Endothelial cell of umbilical vein (primary cell): ENCODE data around the gene PPP1R10. TPM values are rescaled to one million over a fixed set of nuclear protein-coding genes. Genes with fewer than 3 reads are reported as not detected.

Source experiments
- BruUV-seq: library from RNA; stranded (reverse); fragments of 400-500 nt; replicated peaks from 2 replicates; lab custom pipeline; 2021; lab: Mats Ljungman, UMichigan
- CTCF ChIA-PET: fragments of 300-600, 350-600 bp; sonication (Branson Sonifier 250); formaldehyde crosslinking; loops from one replicate; lab custom pipeline; 2021; ENCODE audit warnings: antibody characterized with exemption, inconsistent platforms; lab: Charles Lee
- POLR2A ChIA-PET: fragments of 300-600, 350-600 bp; sonication (Branson Sonifier 250); formaldehyde crosslinking; loops from one replicate; lab custom pipeline; 2021; ENCODE audit warnings: antibody characterized with exemption, inconsistent platforms; lab: Charles Lee
- DNase-seq: peaks from one replicate; pipeline ENCODE4 v3.0.0-alpha.2; 2011; ENCODE audit warnings: low read depth, low spot score
- FAIRE-seq: peaks from 2 replicates; lab custom pipeline; 2011; peaks lifted over from hg19 to GRCh38; lab: Jason Lieb, UNC
- H2AFZ ChIP-seq: 2 replicates; pipeline ENCODE4 v1.6.0; 2012; ENCODE audit warnings: low read depth, low read length, control low read depth, inconsistent platforms
- H3K27ac ChIP-seq: 2 replicates; pipeline ENCODE4 v1.5.1; 2011; ENCODE audit warnings: low read depth, mild to moderate bottlenecking, control low read depth, low read length, moderate library complexity; ENCODE audit not compliant: insufficient read depth
- H3K27me3 ChIP-seq, 2 experiments: 2 replicates each; pipeline versions ENCODE4 v1.6.0 to v1.6.1; 2011; ENCODE audit warnings: low read length in 2 of 2, mixed read lengths in 1 of 2; ENCODE audit not compliant: control insufficient read depth in 2 of 2, insufficient read depth in 2 of 2
- H3K36me3 ChIP-seq, 2 experiments: 2 replicates in 1 of 2; 3 replicates in 1 of 2; pipeline ENCODE4 v1.5.1; 2011; ENCODE audit warnings: low read length in 2 of 2, mild to moderate bottlenecking in 1 of 2, moderate library complexity in 1 of 2; ENCODE audit not compliant: control insufficient read depth in 2 of 2, insufficient read depth in 2 of 2; ENCODE audit errors: extremely low read depth in 1 of 2
- H3K4me1 ChIP-seq: 3 replicates; pipeline ENCODE4 v1.5.1; 2011; ENCODE audit warnings: mild to moderate bottlenecking, low read length; ENCODE audit not compliant: control insufficient read depth, insufficient read depth; ENCODE audit errors: extremely low read depth
- H3K4me2 ChIP-seq: 2 replicates; pipeline ENCODE4 v1.6.1; 2011; ENCODE audit warnings: low read length, control low read depth, mixed read lengths; ENCODE audit not compliant: insufficient read depth
- H3K4me3 ChIP-seq, 3 experiments: fragments of 200-600 bp in 1 of 3; sonication (generic), shearing (Covaris generic) in 1 of 3; replicated peaks in 1 of 3; 2 replicates each; pipeline ENCODE4 v1.5.1; 2011 to 2016; ENCODE audit warnings: control low read depth in 3 of 3, low read length in 3 of 3, mild to moderate bottlenecking in 2 of 3, inconsistent platforms in 1 of 3, low read depth in 1 of 3, moderate library complexity in 1 of 3; ENCODE audit not compliant: insufficient read depth in 1 of 3
- H3K79me2 ChIP-seq: 2 replicates; pipeline ENCODE4 v1.6.0; 2012; ENCODE audit warnings: low read length, inconsistent platforms; ENCODE audit not compliant: control insufficient read depth, insufficient read depth
- H3K9ac ChIP-seq: replicated peaks from 2 replicates; pipeline ENCODE3; 2011; ENCODE audit warnings: low read length, control low read depth; ENCODE audit not compliant: insufficient read depth; ENCODE audit errors: extremely low read depth
- H3K9me1 ChIP-seq: replicated peaks from 3 replicates; pipeline ENCODE4 v1.6.0; 2011; ENCODE audit warnings: mild to moderate bottlenecking, low read length; ENCODE audit not compliant: control insufficient read depth, insufficient read depth; ENCODE audit errors: extremely low read depth
- H3K9me3 ChIP-seq: replicated peaks from 2 replicates; pipeline ENCODE4 v1.5.1; 2012; ENCODE audit warnings: low read length, inconsistent platforms; ENCODE audit not compliant: control insufficient read depth, insufficient read depth
- H4K20me1 ChIP-seq: replicated peaks from 2 replicates; pipeline ENCODE3; 2011; ENCODE audit warnings: mild to moderate bottlenecking, low read length; ENCODE audit not compliant: control insufficient read depth, insufficient read depth; ENCODE audit errors: extremely low read depth
- CTCF ChIP-seq, 2 donors: IDR thresholded peaks; 1 replicate in 1 of 2; 2 replicates in 1 of 2; pipeline ENCODE4 v1.5.1; 2011; ENCODE audit warnings: low read length in 2 of 2, mild to moderate bottlenecking in 2 of 2, moderate library complexity in 2 of 2, control low read depth in 1 of 2, inconsistent platforms in 1 of 2, low read depth in 1 of 2; ENCODE audit not compliant: insufficient read depth in 1 of 2; ENCODE audit errors: extremely low read depth in 1 of 2
- POLR2A ChIP-seq: IDR thresholded peaks from 2 replicates; pipeline ENCODE4 v1.6.1; 2012; ENCODE audit warnings: low read depth, mild to moderate bottlenecking, control low read depth, low read length
- POLR2AphosphoS5 ChIP-seq: IDR thresholded peaks from 2 replicates; pipeline ENCODE4 v1.6.1; 2012; ENCODE audit warnings: low read depth, mild to moderate bottlenecking, control low read depth, low read length, moderate library complexity; ENCODE audit not compliant: insufficient read depth
- dilution Hi-C: fragments of 300-500 bp; cut with MboI; formaldehyde crosslinking; loops from one replicate; pipeline ENCODE4 v1.15.0; 2019; ENCODE audit warnings: low sequenced_read_pairs; ENCODE audit not compliant: extremely low pct_ligation_motif_present
- intact Hi-C: fragments of 100-400 bp; cut with micrococcal nuclease; formaldehyde crosslinking; loops from one replicate; pipeline ENCODE4 v1.10.0; 2022
- polyA plus RNA-seq, 4 experiments: library from polyadenylated mRNA; depleted of rRNA in 3 of 4; stranded (reverse) in 3 of 4; unstranded in 1 of 4; fragments of >200 nt; gene quantifications; 2 replicates each; pipeline versions ENCODE4 v1.2.1 to v1.2.3, GENCODE V29; 2011 to 2012; ENCODE audit warnings: missing spikeins in 1 of 4
- total RNA-seq: library from RNA; stranded (reverse); gene quantifications from 2 replicates; pipeline ENCODE4 v1.2.3, GENCODE V29; 2021

The PPP1R10 gene
- total and polyA plus RNA-seq, 2 donors (not counting 3 experiments of a cell fraction or from before 2014, with no cell fraction given): 19.2 to 88.3 TPM

DNA sequence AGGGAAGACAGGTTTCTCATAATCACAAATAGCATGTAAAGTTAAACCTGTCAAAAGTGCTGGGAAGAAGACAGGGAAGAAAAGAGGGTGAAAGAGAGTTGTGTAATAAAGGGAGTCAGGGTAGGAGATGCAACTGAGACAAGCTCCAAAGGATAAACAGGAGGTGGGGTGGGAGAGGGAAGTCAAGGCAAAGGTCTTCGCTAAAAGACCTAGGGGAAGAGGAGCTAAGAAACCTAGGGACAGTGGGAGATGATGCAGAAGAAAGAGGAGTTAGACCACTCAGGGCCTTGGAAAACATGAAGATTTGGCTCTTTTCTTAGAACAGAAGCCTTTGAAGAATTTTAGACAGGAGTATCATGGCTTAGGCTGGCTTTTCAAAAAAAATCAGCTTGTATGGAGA, 52.9 kb downstream of the PPP1R10 start:
- H4K20me1 ChIP-seq: no peaks in the 10 kb centered on the region
- TF ChIP-seq POLR2AphosphoS5: no peak
- peak; percentile 25 for TF ChIP-seq POLR2A
- DNase-seq: no peak
- H3K79me2 ChIP-seq: no peaks in the 10 kb centered on the region
- no peak overlapping the region for H3K4me3 ChIP-seq
- FAIRE-seq: no peak
- BruUV-seq: no TSS peak
- H3K9ac ChIP-seq: no peak overlapping the region
- ChIA-PET CTCF (interaction anchor here (3.3 to 4.3 kb wide), 2 partner anchors 19 to 22 kb away, joined by 14 to 20 read pairs; no protein-coding TSS in a partner anchor), POLR2A (no interaction called here)
- no peak overlapping the region for H3K4me2 ChIP-seq
- dilution Hi-C loops (no loop called here), intact Hi-C loops (no loop called here)
- no peaks in the 10 kb centered on the region for H3K9me1 ChIP-seq
- H3K27me3 ChIP-seq: no peaks in the 10 kb centered on the region
- no peaks in the 10 kb centered on the region for H3K9me3 ChIP-seq
- no peaks in the 10 kb centered on the region for H3K4me1 ChIP-seq
- peaks cover 0 to 6% of the 10 kb centered on the region in 2 experiments for H3K36me3 ChIP-seq
- no peak overlapping the region for H3K27ac ChIP-seq
- no peak overlapping the region for H2AFZ ChIP-seq

DNA sequence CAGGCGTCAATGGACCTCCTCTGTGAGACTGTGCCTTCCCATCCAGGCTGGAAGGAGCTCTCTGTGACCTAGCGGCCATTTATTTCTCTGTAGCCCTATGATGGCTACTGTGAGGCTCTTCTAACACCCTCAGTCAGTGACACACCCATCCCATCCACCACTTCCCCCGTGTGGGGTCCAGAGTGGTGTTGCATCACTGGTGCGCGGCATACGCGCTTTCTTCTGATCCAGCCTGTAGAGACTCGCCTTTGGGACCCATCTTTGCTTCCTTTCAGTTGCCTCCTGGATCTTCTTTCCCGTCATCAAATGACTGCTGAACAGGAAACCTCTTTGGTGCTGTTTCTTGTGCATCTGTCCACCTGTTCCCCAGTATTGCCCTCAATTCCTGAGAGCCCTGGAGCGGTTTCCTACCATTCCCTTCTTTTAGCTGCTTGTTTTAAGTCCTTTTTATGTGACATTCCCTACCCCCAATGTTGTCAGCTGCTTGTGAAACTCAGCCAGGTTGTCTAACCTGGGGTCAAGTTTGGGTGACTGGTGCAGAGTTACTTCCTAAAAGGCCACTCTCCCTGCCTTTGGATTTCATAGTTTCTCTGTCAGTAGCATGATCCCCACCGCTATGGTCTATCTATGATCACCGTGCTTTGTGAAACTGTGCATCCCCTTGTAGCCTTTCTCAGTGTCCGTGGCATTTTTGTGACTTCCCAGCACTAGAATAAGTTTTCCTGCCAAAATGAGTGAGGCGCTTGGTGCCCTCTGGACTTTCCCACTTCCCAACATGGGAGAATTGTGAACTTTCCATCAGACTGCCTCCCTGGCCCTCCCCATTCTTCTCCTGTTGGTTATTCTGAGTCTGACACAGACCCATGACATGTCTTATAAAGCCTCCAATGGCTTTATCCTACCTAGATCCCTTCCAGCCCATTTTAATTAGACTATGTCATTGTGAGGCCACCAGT, 54.3 kb downstream of the PPP1R10 start:
- ChIA-PET POLR2A (no interaction called here), CTCF (interaction anchor here (0.6 to 4.3 kb wide), 3 partner anchors 8 to 20 kb away, joined by 3 to 20 read pairs (median 14); partner anchors contain the start of gene ABCF1)
- Histone ChIP-seq H3K9ac (no peak overlapping the region), H2AFZ (no peak overlapping the region), H3K9me1 (no peaks in the 10 kb centered on the region), H4K20me1 (no peaks in the 10 kb centered on the region), H3K27ac (no peak overlapping the region), H3K9me3 (no peaks in the 10 kb centered on the region), H3K79me2 (peaks cover 9% of the 10 kb centered on the region), H3K4me3 (no peak overlapping the region), H3K27me3 (no peaks in the 10 kb centered on the region), H3K36me3 (peaks cover 0 to 6% of the 10 kb centered on the region in 2 experiments), H3K4me1 (peaks cover 8% of the 10 kb centered on the region), H3K4me2 (no peak overlapping the region)
- DNase-seq: no peak
- dilution Hi-C loops: no loop called here
- FAIRE-seq: no peak
- intact Hi-C loops: no loop called here
- no peak for TF ChIP-seq CTCF (IDR thresholded peaks at IDR 0.05; ENCODE audit: extremely low read depth in 1 of 2, insufficient read depth in 1 of 2, low read depth in 1 of 2, low read length in 2 of 2)
- BruUV-seq: no TSS peak
